AML-193 (cell line): ENCODE measurements around the gene TMEM175.

Experiments used
- DNase-seq, 2 experiments: peaks; one replicate each; lab custom pipeline; 2025; lab: John Stamatoyannopoulos, UW

TMEM175 gene

GRCh38 chr4:898869-899555 lies 33.2 kb upstream of the TMEM175 start:
- no peak for DNase-seq

GRCh38 chr4:899556-899906 lies 32.7 kb upstream of the TMEM175 start:
- DNase-seq = no peak

- DNase-seq = no peak
Measured at GRCh38 chr4:900073-900472, 32.2 kb upstream of the TMEM175 start.

GRCh38 chr4:900721-901120 lies 31.5 kb upstream of the TMEM175 start:
- no peak for DNase-seq

GRCh38 chr4:901192-901910 lies 30.9 kb upstream of the TMEM175 start:
- no peak for DNase-seq

GRCh38 chr4:903066-904046 lies 28.9 kb upstream of the TMEM175 start:
- DNase-seq = no peak

GRCh38 chr4:905485-906338 lies 26.5 kb upstream of the TMEM175 start:
- DNase-seq = no peak

GRCh38 chr4:906339-907102 lies 25.7 kb upstream of the TMEM175 start:
- DNase-seq = no peak

GRCh38 chr4:907103-907400 lies 25.2 kb upstream of the TMEM175 start:
- no peak for DNase-seq

- DNase-seq = no peak
Measured at GRCh38 chr4:907691-908425, 24.4 kb upstream of the TMEM175 start.

GRCh38 chr4:909131-909571 lies 23.1 kb upstream of the TMEM175 start:
- no peak for DNase-seq

- no peak for DNase-seq
Measured at GRCh38 chr4:909821-910220, 22.4 kb upstream of the TMEM175 start.

GRCh38 chr4:910366-911091 lies 21.7 kb upstream of the TMEM175 start:
- DNase-seq = no peak

GRCh38 chr4:911221-911751 lies 21.0 kb upstream of the TMEM175 start:
- no peak for DNase-seq

GRCh38 chr4:911871-912490 lies 20.3 kb upstream of the TMEM175 start:
- no peak for DNase-seq

GRCh38 chr4:912548-913279 lies 19.5 kb upstream of the TMEM175 start:
- DNase-seq = no peak

GRCh38 chr4:913280-913618 lies 19.0 kb upstream of the TMEM175 start:
- DNase-seq = no peak

- no peak for DNase-seq
Measured at GRCh38 chr4:914531-914930, 17.7 kb upstream of the TMEM175 start.
